Measurements from ENCODE around the gene RNF212.

DNA sequence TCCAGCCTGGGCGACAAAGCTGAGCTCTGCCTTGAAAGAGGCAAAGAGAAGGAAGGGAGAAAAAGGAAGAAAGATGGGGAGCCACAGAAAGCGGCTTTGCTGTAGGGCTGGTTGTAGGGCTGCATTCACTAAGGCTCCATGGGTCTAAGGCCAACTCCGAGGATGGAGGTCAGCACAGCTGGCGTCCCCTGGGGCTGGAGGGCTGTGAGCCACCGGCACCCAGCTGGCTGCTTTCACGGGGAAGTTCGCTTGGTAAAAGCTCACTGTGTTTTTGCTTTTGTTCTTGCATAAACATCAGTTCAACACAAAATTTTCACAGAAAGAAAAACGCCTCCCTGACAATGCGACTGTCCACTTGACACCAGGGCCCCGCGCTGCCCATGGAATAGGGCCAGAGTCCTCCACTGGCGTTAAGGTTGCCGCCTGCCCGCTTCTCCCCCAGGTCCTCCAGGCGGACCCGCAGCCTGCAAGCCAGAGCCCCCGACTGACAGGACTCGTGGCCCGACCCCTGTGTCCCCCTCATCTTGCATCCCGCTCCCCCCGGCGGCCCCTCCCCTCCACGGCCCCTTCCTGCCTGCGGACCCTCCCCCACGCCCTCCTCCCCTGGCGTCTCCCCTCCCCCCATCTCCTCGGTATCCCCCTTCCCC lies 1.1 kb downstream of the RNF212 start:
- TF ChIP-seq CTCF (IDR thresholded peaks at IDR 0.05 in 2 of 3, conservative IDR thresholded peaks at IDR 0.05 in 1 of 3; ENCODE audit: insufficient read depth in 2 of 3, low read depth in 1 of 3, low read length in 3 of 3) (no peak), REST (IDR thresholded peaks at IDR 0.05; ENCODE audit: borderline replicate concordance) (no peak), REST (CRISPR knock-in tag; IDR thresholded peaks at IDR 0.05; ENCODE audit: low read depth) (no peak), JUN (IDR thresholded peaks at IDR 0.05; ENCODE audit: borderline replicate concordance, low read depth, low read length) (no peak), JUN (CRISPR knock-in tag; IDR thresholded peaks at IDR 0.05; ENCODE audit: borderline replicate concordance) (no peak), FOXK2 (conservative IDR thresholded peaks at IDR 0.05 in 1 of 2, IDR thresholded peaks at IDR 0.05 in 1 of 2; ENCODE audit: low read depth in 2 of 2) (no peak), ZNF551 (CRISPR knock-in tag; IDR thresholded peaks at IDR 0.05) (no peak), TEAD4 (IDR thresholded peaks at IDR 0.05; ENCODE audit: low read length) (no peak), TEAD4 (CRISPR knock-in tag; IDR thresholded peaks at IDR 0.05; ENCODE audit: borderline replicate concordance) (no peak), POLR2AphosphoS5 (IDR thresholded peaks at IDR 0.05; ENCODE audit: control insufficient read depth, insufficient read depth, low read depth, low read length) (no peak), POLR2G (IDR thresholded peaks at IDR 0.05; ENCODE audit: low read depth, low read length) (no peak), ETV6 (IDR thresholded peaks at IDR 0.05; ENCODE audit: borderline replicate concordance in 1 of 2, low read depth in 2 of 2, low read length in 1 of 2) (no peak), ETV6 (CRISPR knock-in tag; IDR thresholded peaks at IDR 0.05; ENCODE audit: borderline replicate concordance) (no peak)
- TF ChIP-seq, protein P1, sequence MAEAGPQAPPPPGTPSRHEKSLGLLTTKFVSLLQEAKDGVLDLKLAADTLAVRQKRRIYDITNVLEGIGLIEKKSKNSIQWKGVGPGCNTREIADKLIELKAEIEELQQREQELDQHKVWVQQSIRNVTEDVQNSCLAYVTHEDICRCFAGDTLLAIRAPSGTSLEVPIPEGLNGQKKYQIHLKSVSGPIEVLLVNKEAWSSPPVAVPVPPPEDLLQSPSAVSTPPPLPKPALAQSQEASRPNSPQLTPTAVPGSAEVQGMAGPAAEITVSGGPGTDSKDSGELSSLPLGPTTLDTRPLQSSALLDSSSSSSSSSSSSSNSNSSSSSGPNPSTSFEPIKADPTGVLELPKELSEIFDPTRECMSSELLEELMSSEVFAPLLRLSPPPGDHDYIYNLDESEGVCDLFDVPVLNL (CRISPR knock-in tag; IDR thresholded peaks at IDR 0.05; ENCODE audit: low read depth): no peak

Measured in K562 (cell line).